ENCODE results near the gene LMO2.

GRCh38 chr11:33866936-33867335, 24.9 kb downstream of the LMO2 start:
- TF ChIP-seq CTCF (IDR thresholded peaks at IDR 0.05) (no peak), POLR2A (IDR thresholded peaks at IDR 0.05) (no peak), EP300 (IDR thresholded peaks at IDR 0.05) (no peak)
